ENCODE data around the gene TRIM8.

The TRIM8 gene

DNA sequence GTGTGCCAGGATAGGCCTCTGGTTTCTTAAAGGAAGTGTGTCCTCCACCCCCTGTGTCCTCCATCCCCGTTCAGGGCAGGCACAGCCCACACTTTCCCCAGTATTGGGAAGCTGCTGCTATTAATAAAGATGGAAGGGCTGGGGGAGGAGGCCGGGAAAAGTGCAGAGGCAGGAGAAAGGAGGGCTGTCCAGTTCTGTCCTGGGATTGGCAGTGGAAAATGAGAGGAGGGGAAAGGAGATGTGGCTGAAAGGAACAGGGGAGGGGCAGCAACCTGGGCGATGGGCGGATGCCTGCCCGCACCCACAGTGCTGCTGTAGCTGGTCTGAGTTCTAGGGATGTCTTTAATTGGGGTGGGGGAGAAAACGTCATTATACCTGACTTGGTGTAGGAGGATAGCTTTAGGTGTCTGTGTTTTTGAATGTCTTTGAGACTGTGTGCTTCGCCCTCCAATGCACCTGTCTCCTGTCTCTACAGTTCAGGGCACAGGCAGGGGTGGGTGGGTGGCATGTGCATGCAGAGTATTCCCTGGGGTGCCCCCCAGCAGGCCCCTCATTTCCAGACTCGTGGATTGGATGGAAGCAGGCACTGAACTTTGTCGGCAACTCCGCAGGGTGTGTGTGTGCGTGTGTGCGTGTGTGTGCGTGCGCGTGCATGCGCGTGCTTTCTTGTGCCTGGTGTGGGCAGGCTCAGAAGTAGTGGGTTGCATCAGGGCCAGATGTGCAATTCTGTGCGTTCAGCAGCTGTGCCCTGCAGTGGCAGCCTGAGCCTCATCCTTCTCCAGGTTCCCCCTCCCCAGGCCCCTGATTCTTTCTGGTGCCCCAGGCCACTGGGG lies 2.5 kb downstream of the TRIM8 start:
- no peak for TF ChIP-seq ZNF274 (IDR thresholded peaks at IDR 0.05; ENCODE audit: low read depth, low read length)
- peak overlapping the region; percentile 68; the same call in 1 of the 2 replicates for H3K4me3 ChIP-seq (ENCODE audit: low read length)

DNA sequence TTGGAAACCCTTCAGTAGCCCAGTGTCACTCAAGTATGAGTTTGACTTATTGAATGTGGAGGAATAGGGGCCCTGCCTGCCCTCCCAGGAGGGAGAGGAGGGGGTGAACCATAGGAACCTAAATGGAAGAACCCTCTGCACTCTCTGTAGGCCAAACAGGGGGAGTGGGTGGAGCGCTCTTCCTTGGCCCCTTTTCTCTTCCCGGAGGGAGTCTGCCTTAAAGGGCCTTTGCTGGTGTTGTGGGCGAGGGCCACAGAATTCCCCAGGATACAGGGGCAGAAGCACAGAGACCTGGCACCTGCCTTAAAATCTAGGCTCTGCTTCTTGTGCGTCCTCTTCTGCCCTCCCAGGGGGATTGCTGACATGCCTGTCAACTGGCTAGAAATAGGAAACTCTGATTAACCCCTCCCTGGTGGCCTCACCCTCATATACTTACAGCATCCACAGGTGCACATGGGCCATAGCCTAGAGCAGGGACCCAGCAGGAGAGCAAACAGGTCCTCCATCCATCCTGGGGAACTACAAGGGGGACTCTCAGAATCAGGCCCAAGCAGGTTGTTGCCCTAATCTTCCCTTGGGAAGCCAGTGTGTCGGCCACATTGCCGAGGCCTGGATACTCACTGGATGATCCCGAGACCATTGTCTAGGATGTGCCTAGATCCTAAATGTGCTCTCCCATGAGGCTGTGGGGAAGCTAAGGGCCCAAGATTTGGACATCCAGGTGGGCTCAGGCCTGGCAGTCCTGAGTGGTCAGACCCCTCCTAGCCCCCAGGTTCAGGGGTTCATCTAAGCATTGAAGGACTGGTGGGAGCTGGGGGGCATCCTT lies 3.4 kb downstream of the TRIM8 start:
- peak overlapping the region; percentile 68; the same call in 1 of the 2 replicates for H3K4me3 ChIP-seq (ENCODE audit: low read length)
- TF ChIP-seq ZNF274 (IDR thresholded peaks at IDR 0.05; ENCODE audit: low read depth, low read length) = no peak

DNA sequence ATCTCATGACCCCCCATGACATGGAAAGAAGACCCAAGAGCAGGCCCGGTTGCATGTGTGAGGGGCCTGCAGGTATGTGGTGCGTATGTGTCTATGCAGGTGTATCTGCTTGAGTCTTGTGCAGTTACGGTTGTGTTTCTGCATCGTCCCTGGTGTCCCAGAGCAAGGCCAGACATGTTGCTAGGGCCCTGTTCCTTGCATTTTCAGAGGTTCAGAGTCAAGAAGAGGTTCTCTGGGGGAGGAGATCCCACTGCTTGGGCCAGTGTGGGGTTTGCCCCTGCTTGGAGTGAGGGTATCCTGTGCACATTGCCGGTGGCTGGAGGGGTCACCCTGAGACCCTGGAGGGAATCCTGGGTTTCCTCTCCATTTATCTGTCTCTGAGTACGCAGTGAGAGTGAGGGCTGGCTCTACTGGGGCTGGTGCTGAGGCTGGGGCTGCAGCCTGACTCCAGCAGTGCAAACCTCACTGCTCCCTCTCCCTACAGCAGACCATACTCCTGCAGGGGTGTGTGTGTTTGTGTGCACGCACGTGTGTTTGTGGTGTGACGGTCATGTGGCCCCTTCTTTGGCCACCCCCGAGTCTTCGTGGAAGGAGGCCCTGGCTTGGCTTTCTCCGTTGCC lies 4.1 kb downstream of the TRIM8 start:
- no peak for TF ChIP-seq ZNF274 (IDR thresholded peaks at IDR 0.05; ENCODE audit: low read depth, low read length)
- peak overlapping the region; percentile 68; the same call in 1 of the 2 replicates for H3K4me3 ChIP-seq (ENCODE audit: low read length)

DNA sequence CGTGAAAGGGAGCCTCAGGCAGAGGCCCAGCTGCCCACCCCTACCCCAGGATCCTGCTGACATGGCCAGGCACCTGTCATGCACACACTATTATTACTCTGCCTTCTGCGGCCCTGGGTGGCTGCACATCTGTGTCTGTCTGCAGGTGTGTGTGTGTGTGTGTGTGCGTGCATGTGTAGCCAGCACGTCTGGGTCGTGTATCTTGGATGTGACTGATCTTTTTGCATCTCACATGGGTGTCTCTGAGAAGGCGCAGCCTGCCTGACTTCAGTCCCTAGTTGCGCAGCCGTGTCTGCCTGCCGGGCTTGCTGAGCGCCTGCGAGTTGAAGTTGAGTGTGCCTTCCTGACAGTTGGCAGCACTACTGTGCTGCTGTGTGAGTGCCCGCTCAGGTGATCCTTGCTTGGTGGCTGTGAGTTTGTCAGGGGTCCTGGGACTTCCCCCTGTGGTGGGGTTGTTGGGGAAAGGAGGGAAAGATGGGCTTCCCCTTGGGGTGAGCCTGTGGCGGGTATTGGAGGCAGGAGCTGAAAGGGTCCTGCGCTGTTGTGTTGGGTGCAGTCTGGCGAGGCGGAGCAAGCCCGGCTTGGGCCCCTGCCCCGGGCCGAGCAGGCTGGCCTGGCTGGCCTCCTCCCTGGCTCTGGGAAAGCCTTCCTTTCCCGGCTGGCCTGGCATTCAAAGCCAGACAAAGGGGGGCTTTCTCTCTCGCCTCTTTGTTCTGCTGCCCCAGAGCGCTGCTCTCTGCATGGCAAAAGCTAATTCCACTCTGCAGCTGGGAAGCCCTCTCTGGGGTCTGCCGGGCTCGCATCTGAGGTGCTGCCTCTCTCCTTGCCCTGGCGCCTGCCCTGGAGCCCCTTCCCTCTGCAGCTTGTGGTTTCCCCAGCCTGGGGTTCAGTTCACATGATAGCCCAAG lies 4.9 kb downstream of the TRIM8 start:
- H3K4me3 ChIP-seq (ENCODE audit: low read length) = peak overlapping the region; percentile 14; the same call in 1 of the 2 replicates
- no peak for TF ChIP-seq ZNF274 (IDR thresholded peaks at IDR 0.05; ENCODE audit: low read depth, low read length)

DNA sequence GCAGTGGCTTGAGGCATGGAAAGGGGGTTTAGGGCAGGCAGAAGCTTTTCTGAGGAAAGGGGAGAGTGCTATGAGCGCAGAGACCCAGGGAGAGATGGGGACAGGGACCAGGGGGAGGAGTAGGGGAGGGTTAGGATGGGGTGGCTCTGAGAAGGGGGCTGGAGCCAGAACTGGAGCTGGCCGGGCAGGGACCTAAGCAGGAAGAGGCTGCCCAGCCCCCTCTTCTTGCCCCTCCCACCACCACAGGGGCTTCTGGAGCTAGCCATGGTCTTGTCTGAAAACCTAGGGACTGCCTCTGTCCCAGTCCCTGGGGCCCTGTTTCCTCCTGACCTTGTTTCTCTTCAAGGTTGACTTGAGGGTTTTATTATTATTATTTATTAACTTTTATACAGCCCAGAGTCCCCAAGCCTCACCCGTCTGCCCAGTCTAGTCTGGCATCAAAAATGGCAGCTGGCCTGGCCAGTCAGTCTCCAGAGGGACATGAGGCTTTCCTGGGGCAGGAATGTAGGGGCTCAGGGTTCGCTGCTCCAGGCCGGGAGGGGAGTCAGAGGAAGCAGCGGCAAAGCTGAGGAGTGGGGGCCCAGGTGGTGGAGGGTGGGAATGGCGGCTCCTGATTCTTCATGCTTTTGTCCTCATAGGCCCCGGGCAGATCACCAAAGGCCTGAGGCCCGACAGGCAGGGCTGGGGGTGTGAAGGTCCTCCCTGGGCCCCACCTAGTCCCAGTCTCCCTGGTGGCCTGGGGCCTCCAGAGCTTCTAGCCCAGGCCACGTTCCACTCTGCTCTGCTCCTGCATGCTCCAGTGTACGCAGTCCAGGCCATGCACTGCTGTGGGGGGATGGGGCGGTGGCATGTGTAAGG lies 5.7 kb downstream of the TRIM8 start:
- H3K4me3 ChIP-seq (ENCODE audit: low read length) = peak overlapping the region; percentile 14; the same call in 1 of the 2 replicates
- no peak for TF ChIP-seq ZNF274 (IDR thresholded peaks at IDR 0.05; ENCODE audit: low read depth, low read length)

- peak overlapping the region; percentile 16; the same call in 1 of the 2 replicates for H3K4me3 ChIP-seq (ENCODE audit: low read length)
- no peak for TF ChIP-seq ZNF274 (IDR thresholded peaks at IDR 0.05; ENCODE audit: low read depth, low read length)
These were observed 6.6 kb downstream of the TRIM8 start for GRCh38 chr10:102650655-102651454.

- no peak for TF ChIP-seq ZNF274 (IDR thresholded peaks at IDR 0.05; ENCODE audit: low read depth, low read length)
- H3K4me3 ChIP-seq (ENCODE audit: low read length) = peak overlapping the region; percentile 16; the same call in 1 of the 2 replicates
These were observed 7.3 kb downstream of the TRIM8 start for GRCh38 chr10:102651455-102652169.

GRCh38 chr10:102652170-102652916 lies 8.1 kb downstream of the TRIM8 start:
- peak overlapping the region; percentile 16; the same call in 1 of the 2 replicates for H3K4me3 ChIP-seq (ENCODE audit: low read length)
- TF ChIP-seq ZNF274 (IDR thresholded peaks at IDR 0.05; ENCODE audit: low read depth, low read length) = no peak

- no peak for TF ChIP-seq ZNF274 (IDR thresholded peaks at IDR 0.05; ENCODE audit: low read depth, low read length)
- H3K4me3 ChIP-seq (ENCODE audit: low read length) = no peak overlapping the region; the same call in 1 of the 2 replicates
These were observed 8.8 kb downstream of the TRIM8 start for GRCh38 chr10:102653060-102653459.

GRCh38 chr10:102654566-102654965 lies 10.3 kb downstream of the TRIM8 start:
- no peak for TF ChIP-seq ZNF274 (IDR thresholded peaks at IDR 0.05; ENCODE audit: low read depth, low read length)

More at GRCh38 chr10:102654566-102654965, 10.3 kb downstream of the TRIM8 start:
- no peak overlapping the region for H3K4me3 ChIP-seq (ENCODE audit: low read length)

Measured in GM08714 (cell line).